NOMO-1 treated with dmso at 0.1 percent for 144 hours (cell line): ENCODE results near the gene B3GALT6.

ENCODE experiments used
- DNase-seq: peaks from one replicate; lab custom pipeline; 2025; ENCODE audit not compliant: unreplicated experiment; lab: John Stamatoyannopoulos, UW

The B3GALT6 gene

GRCh38 chr1:1281533-1282321, 49.7 kb downstream of the B3GALT6 start:
- DNase-seq, result no peak

- DNase-seq, result no peak
Observed at GRCh38 chr1:1282998-1283397, 51.0 kb downstream of the B3GALT6 start.

GRCh38 chr1:1283821-1284220, 51.8 kb downstream of the B3GALT6 start:
- no peak for DNase-seq
